ENCODE data around the gene IER3. TPM values are rescaled to one million over a fixed set of nuclear protein-coding genes. Genes with fewer than 3 reads are reported as not detected.
A peak's percentile ranks its signal among the peaks of the same experiment; 100 is the strongest.
"Not testable (repeated sequence)": the region's sequence is repeated elsewhere in the genome, so short reads cannot be mapped to it uniquely, and the experiment has no call there.

The IER3 gene
- total RNA-seq, 2 experiments from 2014 or later = 295 to 310 TPM

DNA sequence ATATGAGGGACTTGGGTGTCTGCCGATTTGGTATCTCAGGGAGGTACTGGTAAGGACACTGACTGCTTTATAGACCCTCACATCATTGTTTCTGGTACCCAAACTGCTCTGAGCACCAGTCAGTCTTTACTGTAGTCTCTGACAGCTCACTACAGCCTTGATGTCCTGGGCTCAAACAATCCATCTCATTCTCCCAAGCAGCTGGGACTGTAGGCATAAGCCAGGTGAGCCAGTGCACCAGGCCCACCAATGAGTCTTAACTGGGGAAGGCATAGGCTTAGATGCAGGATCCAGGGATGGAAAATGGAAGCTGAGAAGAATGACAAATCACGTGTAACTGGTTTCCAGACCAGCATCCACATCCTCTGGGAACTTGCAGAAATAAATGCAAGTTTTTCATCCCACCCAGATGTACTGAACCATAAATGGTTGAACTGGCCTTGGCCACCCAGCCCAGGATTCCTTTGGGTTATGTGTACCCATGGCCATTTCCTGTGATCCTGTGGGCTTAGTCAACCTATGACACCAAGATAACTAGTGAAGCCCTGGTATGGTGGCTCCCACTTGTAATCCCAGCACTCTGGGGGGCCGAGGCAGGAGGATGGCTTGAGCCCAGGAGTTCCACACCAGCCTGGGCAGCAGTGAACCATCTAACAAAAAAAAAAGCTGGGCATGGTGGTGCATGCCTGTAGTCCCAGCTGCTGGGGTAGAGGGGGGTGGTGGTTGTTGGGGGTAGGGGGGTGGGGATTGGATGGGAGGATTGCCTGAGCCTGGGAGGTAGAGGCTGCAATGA, 18.4 kb downstream of the IER3 start:
- Mint-ChIP-seq H3K4me1 (peaks cover 42% of the 10 kb centered on the region), H3K9me3 (no peaks in the 10 kb centered on the region), H3K36me3 (peaks cover 59% of the 10 kb centered on the region), H3K27me3 (peaks cover 9% of the 10 kb centered on the region), H3K27ac (peak overlapping the region; percentile 25), H3K4me3 (no peak overlapping the region)
- no peak for DNase-seq

DNA sequence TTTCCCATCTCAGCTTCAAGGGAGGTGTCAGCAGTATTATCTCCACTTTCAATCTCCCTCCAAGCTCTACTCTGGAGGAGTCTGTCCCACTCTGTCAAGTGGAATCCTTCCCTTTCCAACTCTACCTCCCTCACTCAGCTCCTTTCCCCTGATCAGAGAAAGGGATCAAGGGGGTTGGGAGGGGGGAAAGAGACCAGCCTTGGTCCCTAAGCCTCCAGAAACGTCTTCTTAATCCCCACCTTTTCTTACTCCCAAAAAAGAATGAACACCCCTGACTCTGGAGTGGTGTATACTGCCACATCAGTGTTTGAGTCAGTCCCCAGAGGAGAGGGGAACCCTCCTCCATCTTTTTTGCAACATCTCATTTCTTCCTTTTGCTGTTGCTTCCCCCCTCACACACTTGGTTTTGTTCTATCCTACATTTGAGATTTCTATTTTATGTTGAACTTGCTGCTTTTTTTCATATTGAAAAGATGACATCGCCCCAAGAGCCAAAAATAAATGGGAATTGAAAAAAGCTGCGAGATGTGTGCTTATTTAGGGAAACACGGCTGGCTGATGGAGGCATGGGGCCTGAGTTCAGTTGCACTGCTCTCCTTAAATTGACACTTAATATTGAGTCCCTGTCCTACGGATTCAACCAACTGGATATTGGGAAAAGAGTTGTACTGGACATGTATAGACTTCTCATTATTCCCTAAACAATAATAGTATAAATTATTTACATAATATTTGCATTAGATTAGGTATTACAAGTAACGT, 19.3 kb downstream of the IER3 start:
- Mint-ChIP-seq H3K4me3 (peak overlapping the region; percentile 97), H3K4me1 (peaks cover 33% of the 10 kb centered on the region), H3K9me3 (no peaks in the 10 kb centered on the region), H3K27me3 (peaks cover 16% of the 10 kb centered on the region), H3K36me3 (peaks cover 61% of the 10 kb centered on the region), H3K27ac (peak overlapping the region; percentile 100)
- no peak for DNase-seq

DNA sequence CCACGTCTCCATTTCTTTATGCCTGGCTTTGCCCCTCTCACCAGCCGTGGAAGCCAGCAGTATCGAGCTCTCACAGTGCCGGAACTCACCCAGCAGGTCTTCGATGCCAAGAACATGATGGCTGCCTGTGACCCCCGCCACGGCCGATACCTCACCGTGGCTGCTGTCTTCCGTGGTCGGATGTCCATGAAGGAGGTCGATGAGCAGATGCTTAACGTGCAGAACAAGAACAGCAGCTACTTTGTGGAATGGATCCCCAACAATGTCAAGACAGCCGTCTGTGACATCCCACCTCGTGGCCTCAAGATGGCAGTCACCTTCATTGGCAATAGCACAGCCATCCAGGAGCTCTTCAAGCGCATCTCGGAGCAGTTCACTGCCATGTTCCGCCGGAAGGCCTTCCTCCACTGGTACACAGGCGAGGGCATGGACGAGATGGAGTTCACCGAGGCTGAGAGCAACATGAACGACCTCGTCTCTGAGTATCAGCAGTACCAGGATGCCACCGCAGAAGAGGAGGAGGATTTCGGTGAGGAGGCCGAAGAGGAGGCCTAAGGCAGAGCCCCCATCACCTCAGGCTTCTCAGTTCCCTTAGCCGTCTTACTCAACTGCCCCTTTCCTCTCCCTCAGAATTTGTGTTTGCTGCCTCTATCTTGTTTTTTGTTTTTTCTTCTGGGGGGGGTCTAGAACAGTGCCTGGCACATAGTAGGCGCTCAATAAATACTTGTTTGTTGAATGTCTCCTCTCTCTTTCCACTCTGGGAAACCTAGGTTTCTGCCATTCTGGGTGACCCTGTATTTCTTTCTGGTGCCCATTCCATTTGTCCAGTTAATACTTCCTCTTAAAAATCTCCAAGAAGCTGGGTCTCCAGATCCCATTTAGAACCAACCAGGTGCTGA, 20.3 kb downstream of the IER3 start:
- Mint-ChIP-seq H3K4me3 (peak overlapping the region; percentile 97), H3K36me3 (peaks cover 62% of the 10 kb centered on the region), H3K4me1 (peaks cover 35% of the 10 kb centered on the region), H3K27me3 (peaks cover 16% of the 10 kb centered on the region), H3K27ac (peak overlapping the region; percentile 100)
- not testable (repeated sequence) for H3K9me3 Mint-ChIP-seq, DNase-seq

DNA sequence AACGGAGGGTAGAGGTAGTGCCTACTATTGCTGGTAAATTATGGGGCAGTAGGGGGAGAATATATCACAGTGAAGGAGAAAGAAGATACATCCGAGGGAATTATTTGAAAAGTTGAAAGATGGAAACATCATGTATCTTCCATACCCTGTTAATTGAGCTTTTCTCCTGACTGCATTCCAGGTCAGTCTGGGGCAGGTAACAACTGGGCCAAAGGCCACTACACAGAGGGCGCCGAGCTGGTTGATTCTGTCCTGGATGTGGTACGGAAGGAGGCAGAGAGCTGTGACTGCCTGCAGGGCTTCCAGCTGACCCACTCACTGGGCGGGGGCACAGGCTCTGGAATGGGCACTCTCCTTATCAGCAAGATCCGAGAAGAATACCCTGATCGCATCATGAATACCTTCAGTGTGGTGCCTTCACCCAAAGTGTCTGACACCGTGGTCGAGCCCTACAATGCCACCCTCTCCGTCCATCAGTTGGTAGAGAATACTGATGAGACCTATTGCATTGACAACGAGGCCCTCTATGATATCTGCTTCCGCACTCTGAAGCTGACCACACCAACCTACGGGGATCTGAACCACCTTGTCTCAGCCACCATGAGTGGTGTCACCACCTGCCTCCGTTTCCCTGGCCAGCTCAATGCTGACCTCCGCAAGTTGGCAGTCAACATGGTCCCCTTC, 21.0 kb downstream of the IER3 start:
- H3K27me3 Mint-ChIP-seq = peaks cover 16% of the 10 kb centered on the region
- H3K27ac Mint-ChIP-seq = peak overlapping the region; percentile 100
- peak overlapping the region; percentile 97 for H3K4me3 Mint-ChIP-seq
- H3K9me3 Mint-ChIP-seq, DNase-seq: not testable (repeated sequence)
- peaks cover 62% of the 10 kb centered on the region for H3K36me3 Mint-ChIP-seq
- H3K4me1 Mint-ChIP-seq = peaks cover 40% of the 10 kb centered on the region

DNA sequence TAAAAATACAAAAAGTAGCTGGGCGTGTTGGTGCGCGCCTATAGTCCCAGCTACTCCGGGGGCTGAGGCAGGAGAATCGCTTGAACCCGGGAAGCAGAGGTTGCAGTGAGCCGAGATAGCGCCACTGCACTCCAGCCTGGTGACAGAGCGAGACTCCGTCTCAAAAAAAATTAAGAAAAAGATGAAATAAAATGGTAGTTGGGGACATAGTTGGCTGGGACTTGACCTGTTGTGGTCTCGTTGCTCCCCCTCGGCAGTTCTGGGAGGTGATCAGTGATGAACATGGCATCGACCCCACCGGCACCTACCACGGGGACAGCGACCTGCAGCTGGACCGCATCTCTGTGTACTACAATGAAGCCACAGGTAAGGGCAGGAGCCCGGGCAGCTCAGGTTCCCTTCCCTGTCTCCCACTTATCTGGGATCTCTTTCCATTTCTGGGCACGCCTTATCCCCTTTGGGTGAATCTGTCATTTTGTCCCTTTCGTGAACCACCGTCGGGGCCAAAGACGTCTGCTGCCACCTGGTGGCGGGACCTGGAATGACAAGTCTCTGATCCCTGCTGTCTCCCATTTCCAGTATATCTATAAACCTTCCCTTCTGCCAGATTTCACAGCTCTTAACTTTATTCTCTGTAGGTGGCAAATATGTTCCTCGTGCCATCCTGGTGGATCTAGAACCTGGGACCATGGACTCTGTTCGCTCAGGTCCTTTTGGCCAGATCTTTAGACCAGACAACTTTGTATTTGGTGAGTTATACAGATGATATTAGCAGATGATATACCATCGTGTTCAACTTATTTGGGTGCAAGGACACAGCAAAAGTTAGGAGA, 21.9 kb downstream of the IER3 start:
- Mint-ChIP-seq H3K36me3 (peaks cover 64% of the 10 kb centered on the region), H3K4me1 (peaks cover 43% of the 10 kb centered on the region)

DNA sequence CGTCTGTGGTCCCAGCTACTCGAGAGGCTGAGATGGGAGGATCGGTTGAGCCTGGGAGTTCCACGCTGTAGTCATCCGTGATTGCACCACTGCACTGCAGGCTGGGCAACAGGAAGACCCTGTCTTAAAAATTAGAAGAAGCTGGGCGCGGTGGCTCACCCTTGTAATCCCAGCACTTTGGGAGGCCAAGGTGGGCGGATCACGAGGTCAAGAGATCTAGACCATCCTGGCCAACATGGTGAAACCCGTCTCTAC, 22.4 kb downstream of the IER3 start:
- Mint-ChIP-seq H3K27me3 (peaks cover 16% of the 10 kb centered on the region), H3K27ac (peak overlapping the region; percentile 100)
- DNase-seq = not testable (repeated sequence)

More for the DNA sequence above, 21.9 kb downstream of the IER3 start:
- peak overlapping the region; percentile 97 for H3K4me3 Mint-ChIP-seq
- H3K27ac Mint-ChIP-seq = peak overlapping the region; percentile 100
- peaks cover 16% of the 10 kb centered on the region for H3K27me3 Mint-ChIP-seq
- no peaks in the 10 kb centered on the region for H3K9me3 Mint-ChIP-seq
- DNase-seq = peak; percentile 73

DNA sequence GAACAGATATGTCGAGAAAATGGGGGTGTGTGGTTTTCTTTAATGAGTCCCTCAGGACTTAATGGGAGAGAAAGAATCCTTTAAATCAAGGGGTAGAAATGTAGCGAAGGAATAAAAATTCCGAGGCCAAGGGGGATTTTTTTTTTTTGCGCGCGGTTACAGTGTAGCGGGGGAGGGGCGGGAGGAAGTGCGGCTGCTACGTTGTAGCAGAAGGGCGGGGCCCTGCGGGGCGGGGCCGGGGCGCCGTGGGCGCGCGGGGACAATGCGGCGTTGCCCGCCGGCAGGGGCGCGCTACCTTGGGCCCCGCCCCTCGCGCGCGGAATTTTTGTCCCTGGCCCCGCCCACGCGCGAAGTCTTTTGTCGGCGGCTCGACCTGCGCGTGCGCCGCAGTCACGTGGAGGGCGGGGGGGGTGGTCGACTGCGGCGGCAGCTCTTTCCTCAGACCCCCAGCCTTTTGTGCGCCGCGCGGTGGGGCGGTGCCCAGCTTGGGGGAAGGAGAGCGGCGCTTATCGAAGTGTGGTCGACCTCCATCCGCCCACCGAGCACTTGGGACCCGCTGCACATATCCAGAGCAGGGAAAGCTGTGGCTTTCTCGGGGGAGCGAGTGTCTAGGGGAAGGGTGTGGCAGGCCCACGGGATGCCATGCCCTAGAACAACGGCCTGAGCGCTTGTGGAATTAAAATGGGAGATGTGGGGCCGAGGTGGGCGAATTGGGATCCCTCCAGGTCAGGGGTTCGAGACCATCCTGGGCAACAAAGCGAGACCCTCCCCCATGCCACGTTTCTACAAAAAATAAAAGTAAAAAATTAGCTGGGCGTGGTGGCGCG, 22.9 kb downstream of the IER3 start:
- H3K9me3 Mint-ChIP-seq = peaks cover 1% of the 10 kb centered on the region
- peak overlapping the region; percentile 100 for H3K27ac Mint-ChIP-seq
- peaks cover 48% of the 10 kb centered on the region for H3K4me1 Mint-ChIP-seq
- peak; percentile 98 for DNase-seq
- H3K4me3 Mint-ChIP-seq = peak overlapping the region; percentile 97
- H3K27me3 Mint-ChIP-seq = peaks cover 16% of the 10 kb centered on the region
- peaks cover 67% of the 10 kb centered on the region for H3K36me3 Mint-ChIP-seq

More for the DNA sequence above, 22.4 kb downstream of the IER3 start:
- not testable (repeated sequence) for H3K9me3 Mint-ChIP-seq
- Mint-ChIP-seq H3K36me3 (peaks cover 61% of the 10 kb centered on the region), H3K4me1 (peaks cover 44% of the 10 kb centered on the region), H3K4me3 (peak overlapping the region; percentile 97)

DNA sequence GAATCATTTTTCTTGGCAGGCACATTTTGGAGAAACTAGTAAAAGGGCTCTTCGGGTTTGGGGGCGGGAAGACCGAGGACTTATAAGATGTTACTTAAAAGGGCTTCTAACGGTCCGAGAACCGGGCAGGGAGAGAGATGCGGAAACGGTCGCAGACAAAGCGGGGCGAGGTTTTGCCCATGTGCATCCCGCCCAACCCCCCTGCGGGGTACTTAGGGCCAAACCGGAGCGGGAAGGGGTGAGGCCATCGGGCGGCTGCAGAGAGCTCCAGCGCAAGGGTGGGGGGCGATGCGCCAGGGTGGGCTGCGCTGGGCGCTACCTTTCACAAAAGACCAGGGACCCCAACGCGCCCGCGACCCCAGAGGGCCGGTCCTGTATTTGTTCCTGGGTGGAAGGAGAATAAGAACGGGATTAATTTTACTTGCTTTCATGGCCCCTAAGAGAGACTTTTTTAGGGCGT, 23.6 kb downstream of the IER3 start:
- peak overlapping the region; percentile 97 for H3K4me3 Mint-ChIP-seq
- H3K36me3 Mint-ChIP-seq = peaks cover 71% of the 10 kb centered on the region
- H3K4me1 Mint-ChIP-seq = peaks cover 54% of the 10 kb centered on the region
- peak overlapping the region; percentile 100 for H3K27ac Mint-ChIP-seq
- H3K27me3 Mint-ChIP-seq = peaks cover 16% of the 10 kb centered on the region
- peak; percentile 72 for DNase-seq
- peaks cover 1% of the 10 kb centered on the region for H3K9me3 Mint-ChIP-seq

DNA sequence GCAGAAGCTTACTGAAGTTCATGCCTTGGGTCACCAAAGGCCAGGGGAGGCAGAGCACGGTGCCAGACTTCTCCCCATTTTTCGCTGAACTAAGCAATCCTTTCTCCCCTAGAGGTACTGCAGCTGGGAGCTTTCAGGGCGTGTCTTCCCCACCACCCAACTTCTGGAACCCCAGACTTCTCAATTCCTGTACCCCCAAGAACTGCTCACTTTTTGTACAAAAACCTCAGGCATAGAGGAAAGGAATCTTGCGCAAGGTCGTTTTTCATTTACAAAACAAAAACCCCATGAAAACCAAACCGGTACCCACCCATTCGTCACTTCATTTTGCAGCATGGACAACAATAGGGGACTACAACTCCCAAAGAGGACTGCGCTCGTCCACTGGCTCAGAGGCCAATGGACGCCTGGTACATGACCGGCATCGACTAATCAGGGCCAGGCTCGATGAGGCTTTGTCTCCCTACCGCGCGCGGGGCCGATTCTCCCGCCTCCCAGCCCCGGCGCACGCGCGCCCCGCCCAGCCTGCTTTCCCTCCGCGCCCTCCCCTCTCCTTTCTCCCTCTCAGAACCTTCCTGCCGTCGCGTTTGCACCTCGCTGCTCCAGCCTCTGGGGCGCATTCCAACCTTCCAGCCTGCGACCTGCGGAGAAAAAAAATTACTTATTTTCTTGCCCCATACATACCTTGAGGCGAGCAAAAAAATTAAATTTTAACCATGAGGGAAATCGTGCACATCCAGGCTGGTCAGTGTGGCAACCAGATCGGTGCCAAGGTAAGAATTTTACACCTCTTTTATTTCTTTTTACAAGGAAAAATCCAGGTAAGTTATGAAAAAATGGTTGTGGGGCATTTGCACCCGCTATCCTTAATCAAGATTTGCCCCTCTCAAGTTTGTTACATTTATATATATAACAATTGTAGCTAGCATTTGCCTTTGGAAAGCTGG, 24.3 kb downstream of the IER3 start, which contains the start of gene TUBB:
TSS of gene TUBB (plus strand) at position 562 of the 947 bp plus-strand sequence. CDS start at position 717, 155 bp downstream.
- H3K9me3 Mint-ChIP-seq = peaks cover 1% of the 10 kb centered on the region
- H3K4me1 Mint-ChIP-seq = peaks cover 56% of the 10 kb centered on the region
- peak; percentile 96 for DNase-seq
- peaks cover 72% of the 10 kb centered on the region for H3K36me3 Mint-ChIP-seq
- peak within 1 kb of the TSS; percentile 97 for H3K4me3 Mint-ChIP-seq
- H3K27ac Mint-ChIP-seq = peak within 1 kb of the TSS; percentile 100
- peaks cover 14% of the 10 kb centered on the region for H3K27me3 Mint-ChIP-seq

DNA sequence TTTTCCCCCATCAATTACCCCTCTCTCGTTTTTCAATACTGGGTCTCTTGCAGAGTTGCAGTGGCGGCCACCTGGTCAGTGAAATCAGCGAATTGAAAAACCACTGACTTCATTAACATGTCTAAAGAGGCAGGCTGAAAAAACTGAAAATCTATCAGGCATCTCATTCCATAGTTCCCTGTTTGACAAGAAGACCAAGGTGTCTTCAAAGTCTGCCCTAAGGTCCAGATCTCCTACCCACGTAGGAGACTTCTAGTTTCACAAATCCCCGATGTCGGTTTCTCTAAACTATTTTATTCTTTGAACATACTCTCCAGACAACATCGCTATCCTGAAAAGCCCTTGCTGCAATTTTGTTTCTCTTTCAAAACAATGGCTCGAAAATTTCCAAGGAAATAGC, 25.0 kb downstream of the IER3 start:
- Mint-ChIP-seq H3K4me1 (peaks cover 53% of the 10 kb centered on the region), H3K27ac (peak overlapping the region; percentile 100), H3K27me3 (peaks cover 12% of the 10 kb centered on the region), H3K9me3 (peaks cover 1% of the 10 kb centered on the region), H3K4me3 (peak overlapping the region; percentile 97), H3K36me3 (peaks cover 71% of the 10 kb centered on the region)
- DNase-seq = no peak

DNA sequence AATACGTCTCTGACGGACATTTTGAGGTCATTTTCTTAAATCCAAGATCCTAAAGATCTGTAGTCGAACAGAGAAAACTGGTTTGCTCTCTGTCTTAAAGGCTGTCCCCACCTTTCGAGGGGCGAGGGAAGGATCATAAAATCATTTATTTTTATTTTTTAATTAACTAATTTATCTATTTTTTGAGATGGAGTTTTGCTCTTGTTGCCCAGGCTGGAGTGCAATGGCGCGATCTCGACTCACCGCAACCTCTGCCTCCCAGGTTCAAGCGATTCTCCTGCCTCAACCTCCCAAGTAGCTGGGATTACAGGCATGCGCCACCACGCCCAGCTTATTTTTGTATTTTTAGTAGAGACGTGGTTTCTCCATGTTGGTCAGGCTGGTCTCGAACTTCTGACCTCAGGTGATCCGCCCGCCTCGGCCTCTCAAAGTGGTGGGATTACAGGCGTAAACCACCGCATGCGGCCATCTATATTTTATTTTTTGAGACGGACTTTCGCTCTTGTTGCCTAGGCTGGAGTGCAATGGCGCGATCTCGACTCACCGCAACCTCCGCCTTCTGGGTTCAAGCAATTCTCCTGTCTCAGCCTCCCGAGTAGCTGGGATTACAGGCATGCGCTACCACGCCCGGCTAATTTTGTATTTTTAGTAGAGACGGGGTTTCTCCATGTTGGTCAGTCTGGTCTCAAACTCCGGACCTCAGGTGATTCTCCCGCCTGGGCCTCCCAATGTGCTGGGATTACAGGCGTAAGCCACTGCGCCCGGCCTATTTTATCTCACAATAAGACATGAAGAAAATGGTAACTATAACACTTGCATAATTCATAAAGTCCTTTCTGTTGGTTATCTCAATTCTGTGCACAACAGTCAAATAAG, 26.3 kb downstream of the IER3 start:
- H3K27ac Mint-ChIP-seq = peak overlapping the region; percentile 100
- H3K36me3 Mint-ChIP-seq = peaks cover 65% of the 10 kb centered on the region
- H3K4me1 Mint-ChIP-seq = peaks cover 40% of the 10 kb centered on the region
- DNase-seq, H3K9me3 Mint-ChIP-seq: not testable (repeated sequence)
- peaks cover 12% of the 10 kb centered on the region for H3K27me3 Mint-ChIP-seq
- H3K4me3 Mint-ChIP-seq = peak overlapping the region; percentile 97
